Natural killer cell (primary cell): ENCODE measurements around the gene THAP12. TPM values are rescaled to one million over a fixed set of nuclear protein-coding genes. Genes with fewer than 3 reads are reported as not detected.

Source experiments
- ATAC-seq, 3 donors: fragments of 150-1000 bp in 2 of 3; fragments of 200-7000 bp in 1 of 3; cut with Tn5 transposase; 1 replicate in 1 of 3; 2 replicates in 2 of 3; pipeline ENCODE4 v1.10.0; 2021; ENCODE audit warnings: mild to moderate bottlenecking in 2 of 3, moderate library complexity in 2 of 3
- DNase-seq, 2 donors: peaks; one replicate each; pipeline versions ENCODE4 v3.0.0 to v3.0.0-alpha.2; 2013 to 2021; ENCODE audit warnings: mixed read lengths in 1 of 2
- H3K27ac ChIP-seq: one replicate; pipeline ENCODE4 v1.5.1; 2013; ENCODE audit warnings: mild to moderate bottlenecking, low read length
- H3K27me3 ChIP-seq: one replicate; pipeline ENCODE4 v1.6.1; 2013; ENCODE audit warnings: low read length; ENCODE audit not compliant: control insufficient read depth, insufficient read depth
- H3K36me3 ChIP-seq: one replicate; pipeline ENCODE4 v1.6.1; 2013; ENCODE audit warnings: low read length; ENCODE audit not compliant: control insufficient read depth, insufficient read depth
- H3K4me1 ChIP-seq: one replicate; pipeline ENCODE4 v1.6.1; 2013; ENCODE audit warnings: low read length; ENCODE audit not compliant: control insufficient read depth, insufficient read depth
- H3K4me3 ChIP-seq: one replicate; pipeline ENCODE4 v1.5.1; 2013; ENCODE audit warnings: low read length
- H3K9me3 ChIP-seq: one replicate; pipeline ENCODE4 v1.6.1; 2013; ENCODE audit warnings: low read length; ENCODE audit not compliant: control insufficient read depth, insufficient read depth
- H3K27ac Mint-ChIP-seq, 2 donors: one replicate each; pipeline ENCODE4 v1.8.0; 2022; ENCODE audit warnings: mild to moderate bottlenecking in 2 of 2, mixed read lengths in 2 of 2, moderate library complexity in 1 of 2
- H3K27me3 Mint-ChIP-seq, 2 donors: one replicate each; pipeline ENCODE4 v1.8.0; 2022; ENCODE audit warnings: low read depth in 2 of 2, mixed read lengths in 2 of 2
- H3K36me3 Mint-ChIP-seq: one replicate; pipeline ENCODE4 v1.8.0; 2022; ENCODE audit warnings: mixed read lengths
- H3K4me1 Mint-ChIP-seq, 2 donors: one replicate each; pipeline ENCODE4 v1.8.0; 2022; ENCODE audit warnings: mixed read lengths in 2 of 2
- H3K4me3 Mint-ChIP-seq: one replicate; pipeline ENCODE4 v1.8.0; 2022; ENCODE audit warnings: mild to moderate bottlenecking, moderate library complexity, mixed read lengths
- H3K9me3 Mint-ChIP-seq, 2 donors: one replicate each; pipeline ENCODE4 v1.8.0; 2022; ENCODE audit warnings: mixed read lengths in 2 of 2
- CTCF ChIP-seq: fragments of 200-600 bp; IDR thresholded peaks from one replicate; pipeline ENCODE4 v1.8.0; 2022; ENCODE audit warnings: antibody characterized with exemption
- WGBS: methylation state at CpG from one replicate; pipeline ENCODE4 v1.1.7; 2013; ENCODE audit warnings: missing lambda C conversion rate; ENCODE audit not compliant: insufficient coverage; 5-methylcytosine and 5-hydroxymethylcytosine counted together
- intact Hi-C: fragments of 100-400 bp; cut with micrococcal nuclease; formaldehyde crosslinking; loops from one replicate; pipeline ENCODE4 v1.14.2; 2022
- total RNA-seq, 4 donors: library from RNA; stranded (reverse); fragments of 120-200 nt in 1 of 4; gene quantifications; one replicate each; pipeline versions ENCODE4 v1.2.3 to v1.2.4, GENCODE V29; 2013 to 2022

The THAP12 gene
- total RNA-seq, 3 donors from 2014 or later (not counting 1 experiment from before 2014, with no cell fraction given): 56.0 to 66.1 (median 64.3) TPM

GRCh38 chr11:76318744-76319384, 62.1 kb downstream of the THAP12 start:
- no peak overlapping the region for H3K27ac Mint-ChIP-seq
- DNase-seq: peak; percentile 75 to 94
- no peak overlapping the region for H3K4me3 Mint-ChIP-seq
- H3K36me3 Mint-ChIP-seq: no peaks in the 10 kb centered on the region
- peaks cover 31 to 35% of the 10 kb centered on the region in 2 donors for H3K27me3 Mint-ChIP-seq
- no peaks in the 10 kb centered on the region for H3K27me3 ChIP-seq
- TF ChIP-seq CTCF: peak; percentile 84
- H3K4me1 ChIP-seq: no peaks in the 10 kb centered on the region
- H3K36me3 ChIP-seq: no peaks in the 10 kb centered on the region
- no peak overlapping the region for H3K4me3 ChIP-seq
- intact Hi-C loops: loop anchor here (1.0 to 2.0 kb wide), 3 partner anchors 112 to 612 kb away; no protein-coding TSS in a partner anchor
- WGBS: 8% methylated on average over 7 of the region's 7 CpGs
- H3K9me3 Mint-ChIP-seq: no peaks in the 10 kb centered on the region
- no peaks in the 10 kb centered on the region for H3K4me1 Mint-ChIP-seq
- no peaks in the 10 kb centered on the region for H3K9me3 ChIP-seq
- ATAC-seq: peak; percentile 87 to 98 (median 95)
- H3K27ac ChIP-seq: no peak overlapping the region

GRCh38 chr11:76317296-76317695, 63.6 kb downstream of the THAP12 start:
- Histone ChIP-seq H3K4me3 (no peak overlapping the region), H3K27me3 (no peaks in the 10 kb centered on the region), H3K4me1 (no peaks in the 10 kb centered on the region), H3K36me3 (no peaks in the 10 kb centered on the region), H3K27ac (no peak overlapping the region), H3K9me3 (no peaks in the 10 kb centered on the region)
- no peak overlapping the region for H3K4me3 Mint-ChIP-seq
- H3K9me3 Mint-ChIP-seq: no peaks in the 10 kb centered on the region
- no peaks in the 10 kb centered on the region for H3K4me1 Mint-ChIP-seq
- H3K27me3 Mint-ChIP-seq: peaks cover 21% of the 10 kb centered on the region in 2 donors
- intact Hi-C loops: no loop called here
- no peaks in the 10 kb centered on the region for H3K36me3 Mint-ChIP-seq
- ATAC-seq (no peak), DNase-seq (no peak)
- no peak overlapping the region for H3K27ac Mint-ChIP-seq
- no peak for TF ChIP-seq CTCF
- 90% methylated on average over 3 of the region's 3 CpGs for WGBS

GRCh38 chr11:76316726-76317125, 64.2 kb downstream of the THAP12 start:
- DNase-seq: no peak
- TF ChIP-seq CTCF: no peak
- no peaks in the 10 kb centered on the region for H3K27me3 ChIP-seq
- H3K4me3 ChIP-seq: no peak overlapping the region
- no peaks in the 10 kb centered on the region for H3K36me3 ChIP-seq
- H3K4me1 ChIP-seq: no peaks in the 10 kb centered on the region
- H3K4me1 Mint-ChIP-seq: no peaks in the 10 kb centered on the region
- intact Hi-C loops: no loop called here
- no peaks in the 10 kb centered on the region for H3K9me3 ChIP-seq
- no peaks in the 10 kb centered on the region for H3K9me3 Mint-ChIP-seq
- H3K36me3 Mint-ChIP-seq: no peaks in the 10 kb centered on the region
- no peak overlapping the region for H3K4me3 Mint-ChIP-seq
- H3K27me3 Mint-ChIP-seq: peaks cover 20 to 21% of the 10 kb centered on the region in 2 donors
- no peak for ATAC-seq
- H3K27ac Mint-ChIP-seq: no peak overlapping the region
- no peak overlapping the region for H3K27ac ChIP-seq
- WGBS: 75% methylated on average over 3 of the region's 3 CpGs
